Ovary (tissue), 3 donors: Measurements from ENCODE around the gene CNKSR3.

ENCODE experiments used
- EP300 ChIP-seq: sonication (generic); formaldehyde crosslinking; IDR thresholded peaks from one replicate; pipeline ENCODE4 v1.6.1; 2017; ENCODE audit warnings: antibody characterized with exemption
- POLR2A ChIP-seq: fragments of 450-650 bp; IDR thresholded peaks from one replicate; pipeline ENCODE4 v1.6.1; 2017; ENCODE audit warnings: antibody characterized with exemption, mild to moderate bottlenecking, moderate library complexity
- TF ChIP-seq, protein P1 (sequence below), 3 donors: fragments of 450-650 bp in 2 of 3; fragments of 200-600 bp in 1 of 3; IDR thresholded peaks; one replicate each; pipeline versions ENCODE4 v1.5.1 to v1.8.0; 2016 to 2022; ENCODE audit warnings: antibody characterized with exemption in 3 of 3, mild to moderate bottlenecking in 1 of 3
- donor health status: DM: no; HTN: no; CAD: no.

DNA sequence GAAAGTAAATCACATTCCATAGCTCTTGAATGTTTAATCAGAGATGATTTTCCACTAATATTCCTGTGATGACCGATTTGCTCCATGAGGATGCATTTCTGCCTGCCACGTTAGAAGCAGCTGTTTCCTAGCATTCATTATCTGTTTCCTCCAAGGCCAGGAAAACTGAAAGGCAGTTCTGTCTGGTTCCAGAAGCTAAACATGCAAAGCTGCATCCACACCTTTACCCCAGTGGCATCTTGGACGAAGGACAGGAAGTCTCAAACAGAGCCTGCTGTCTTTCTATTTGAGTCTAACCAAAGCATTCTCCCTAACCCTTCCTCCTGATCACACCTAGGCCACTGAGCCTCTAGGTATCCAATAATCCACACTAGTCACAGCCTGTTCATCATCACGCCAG, 27.6 kb downstream of the CNKSR3 start:
- no peak for TF ChIP-seq POLR2A
- TF ChIP-seq, protein P1, sequence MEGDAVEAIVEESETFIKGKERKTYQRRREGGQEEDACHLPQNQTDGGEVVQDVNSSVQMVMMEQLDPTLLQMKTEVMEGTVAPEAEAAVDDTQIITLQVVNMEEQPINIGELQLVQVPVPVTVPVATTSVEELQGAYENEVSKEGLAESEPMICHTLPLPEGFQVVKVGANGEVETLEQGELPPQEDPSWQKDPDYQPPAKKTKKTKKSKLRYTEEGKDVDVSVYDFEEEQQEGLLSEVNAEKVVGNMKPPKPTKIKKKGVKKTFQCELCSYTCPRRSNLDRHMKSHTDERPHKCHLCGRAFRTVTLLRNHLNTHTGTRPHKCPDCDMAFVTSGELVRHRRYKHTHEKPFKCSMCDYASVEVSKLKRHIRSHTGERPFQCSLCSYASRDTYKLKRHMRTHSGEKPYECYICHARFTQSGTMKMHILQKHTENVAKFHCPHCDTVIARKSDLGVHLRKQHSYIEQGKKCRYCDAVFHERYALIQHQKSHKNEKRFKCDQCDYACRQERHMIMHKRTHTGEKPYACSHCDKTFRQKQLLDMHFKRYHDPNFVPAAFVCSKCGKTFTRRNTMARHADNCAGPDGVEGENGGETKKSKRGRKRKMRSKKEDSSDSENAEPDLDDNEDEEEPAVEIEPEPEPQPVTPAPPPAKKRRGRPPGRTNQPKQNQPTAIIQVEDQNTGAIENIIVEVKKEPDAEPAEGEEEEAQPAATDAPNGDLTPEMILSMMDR (IDR thresholded peaks at IDR 0.05), result no peak
- no peak for TF ChIP-seq EP300
